Vagina (tissue), 2 donors: ENCODE data around the gene CDC27. TPM values are rescaled to one million over a fixed set of nuclear protein-coding genes. Genes with fewer than 3 reads are reported as not detected.

Experiments
- DNase-seq, 2 donors: peaks; one replicate each; pipeline ENCODE4 v3.0.0-alpha.2; 2017; ENCODE audit errors: extremely low spot score in 2 of 2
- H3K27ac ChIP-seq: fragments of 200-600 bp; sonication (generic); one replicate; pipeline ENCODE4 v1.5.1; 2019
- H3K27me3 ChIP-seq: fragments of 200-600 bp; sonication (generic); one replicate; pipeline ENCODE4 v1.5.1; 2019
- H3K36me3 ChIP-seq, 2 donors: fragments of 200-600 bp; sonication (generic); one replicate each; pipeline ENCODE4 v1.5.1; 2017 to 2019
- H3K4me1 ChIP-seq: fragments of 200-600 bp; sonication (generic); one replicate; pipeline ENCODE4 v1.5.1; 2019
- H3K4me3 ChIP-seq, 2 donors: fragments of 200-600 bp; sonication (generic); 1 replicate in 1 of 2; 2 replicates in 1 of 2; pipeline ENCODE4 v1.5.1; 2016 to 2019
- H3K9me3 ChIP-seq: fragments of 200-600 bp; sonication (generic); one replicate; pipeline ENCODE4 v1.5.1; 2019
- POLR2A ChIP-seq, 2 donors: fragments of 450-650 bp; IDR thresholded peaks; one replicate each; pipeline ENCODE4 v1.6.1; 2017; ENCODE audit warnings: antibody characterized with exemption in 2 of 2, mild to moderate bottlenecking in 2 of 2, moderate library complexity in 2 of 2
- POLR2AphosphoS5 ChIP-seq, 2 donors: sonication (generic); formaldehyde crosslinking; IDR thresholded peaks; one replicate each; pipeline ENCODE4 v1.9.0; 2017; ENCODE audit warnings: antibody characterized with exemption in 2 of 2, mild to moderate bottlenecking in 2 of 2, low read depth in 1 of 2; ENCODE audit not compliant: insufficient read depth in 1 of 2
- intact Hi-C: fragments of 100-400 bp; cut with DNase I; formaldehyde crosslinking; loops from one replicate; pipeline ENCODE4 v1.15.1; 2023
- total RNA-seq: library from RNA; depleted of rRNA; stranded (reverse); fragments of >200 nt; gene quantifications from one replicate; pipeline ENCODE4 v1.2.3, GENCODE V29; 2016
- TF ChIP-seq, protein P1 (sequence below), 3 experiments: fragments of 450-650 bp in 2 of 3; fragments of 200-600 bp in 1 of 3; sonication (generic) in 1 of 3; IDR thresholded peaks; one replicate each; pipeline ENCODE4 v1.5.1; 2017 to 2019; ENCODE audit warnings: antibody characterized with exemption in 3 of 3, mild to moderate bottlenecking in 2 of 3, moderate library complexity in 2 of 3

Gene CDC27
- total RNA-seq, 1 donor from 2014 or later = 91.1 TPM

DNA sequence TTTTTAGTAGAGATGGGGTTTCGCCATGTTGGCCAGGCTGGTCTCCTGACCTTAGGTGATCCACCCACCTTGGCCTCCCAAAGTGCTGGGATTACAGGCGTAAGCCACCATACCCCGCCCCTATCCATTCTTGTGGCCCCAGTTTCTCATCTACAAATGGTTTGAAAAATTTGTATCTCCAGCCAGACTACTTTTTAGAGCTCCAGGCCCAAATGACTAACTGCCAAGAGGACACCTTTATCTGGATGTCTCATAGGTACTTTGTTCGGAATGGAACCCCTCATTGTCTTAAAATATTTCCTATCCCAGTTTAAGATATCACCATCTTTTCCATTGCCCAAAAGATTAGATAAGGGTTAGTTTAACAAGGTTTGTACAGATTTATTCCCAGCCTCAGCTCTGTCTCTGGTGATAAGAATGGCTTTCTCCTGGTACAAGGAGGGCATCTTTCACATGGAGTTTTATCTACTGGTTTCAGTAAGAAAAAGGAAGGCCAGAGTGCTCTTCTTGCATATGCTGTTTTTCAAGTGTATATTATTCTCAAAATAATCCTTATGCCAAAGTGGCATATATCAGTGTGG is 4.9 kb upstream of the CDC27 start:
- Histone ChIP-seq H3K4me3 (no peak overlapping the region), H3K36me3 (no peaks in the 10 kb centered on the region), H3K27ac (no peak overlapping the region), H3K9me3 (no peaks in the 10 kb centered on the region), H3K4me1 (peaks cover 6% of the 10 kb centered on the region), H3K27me3 (no peaks in the 10 kb centered on the region)
- DNase-seq = no peak
- intact Hi-C loops = no loop called here
- TF ChIP-seq, protein P1, sequence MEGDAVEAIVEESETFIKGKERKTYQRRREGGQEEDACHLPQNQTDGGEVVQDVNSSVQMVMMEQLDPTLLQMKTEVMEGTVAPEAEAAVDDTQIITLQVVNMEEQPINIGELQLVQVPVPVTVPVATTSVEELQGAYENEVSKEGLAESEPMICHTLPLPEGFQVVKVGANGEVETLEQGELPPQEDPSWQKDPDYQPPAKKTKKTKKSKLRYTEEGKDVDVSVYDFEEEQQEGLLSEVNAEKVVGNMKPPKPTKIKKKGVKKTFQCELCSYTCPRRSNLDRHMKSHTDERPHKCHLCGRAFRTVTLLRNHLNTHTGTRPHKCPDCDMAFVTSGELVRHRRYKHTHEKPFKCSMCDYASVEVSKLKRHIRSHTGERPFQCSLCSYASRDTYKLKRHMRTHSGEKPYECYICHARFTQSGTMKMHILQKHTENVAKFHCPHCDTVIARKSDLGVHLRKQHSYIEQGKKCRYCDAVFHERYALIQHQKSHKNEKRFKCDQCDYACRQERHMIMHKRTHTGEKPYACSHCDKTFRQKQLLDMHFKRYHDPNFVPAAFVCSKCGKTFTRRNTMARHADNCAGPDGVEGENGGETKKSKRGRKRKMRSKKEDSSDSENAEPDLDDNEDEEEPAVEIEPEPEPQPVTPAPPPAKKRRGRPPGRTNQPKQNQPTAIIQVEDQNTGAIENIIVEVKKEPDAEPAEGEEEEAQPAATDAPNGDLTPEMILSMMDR (IDR thresholded peaks at IDR 0.05) = no peak
- TF ChIP-seq POLR2A (IDR thresholded peaks at IDR 0.05) (no peak), POLR2AphosphoS5 (IDR thresholded peaks at IDR 0.05; ENCODE audit: insufficient read depth in 1 of 2, low read depth in 1 of 2) (no peak)

DNA sequence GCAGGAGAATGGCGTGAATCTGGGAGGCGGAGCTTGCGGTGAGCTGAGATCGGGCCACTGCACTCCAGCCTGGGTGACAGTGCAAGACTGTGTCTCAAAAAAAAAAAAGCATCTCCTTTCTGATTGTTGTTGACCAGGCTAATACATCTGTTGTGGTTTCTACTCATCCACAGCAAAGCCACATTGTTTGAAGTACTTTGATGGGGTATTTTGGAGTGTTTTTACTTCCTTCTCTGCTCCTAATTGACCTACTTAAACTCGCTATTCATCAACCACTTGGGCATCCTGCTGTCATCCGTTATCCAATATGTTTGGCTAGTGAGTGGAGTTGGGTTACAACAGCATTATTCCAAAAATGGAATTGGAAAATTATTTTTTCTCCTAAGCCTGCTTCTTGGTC is 3.5 kb upstream of the CDC27 start:
- Histone ChIP-seq H3K27ac (no peak overlapping the region), H3K4me1 (peaks cover 15% of the 10 kb centered on the region), H3K36me3 (no peaks in the 10 kb centered on the region), H3K4me3 (no peak overlapping the region), H3K9me3 (no peaks in the 10 kb centered on the region), H3K27me3 (no peaks in the 10 kb centered on the region)
- intact Hi-C loops = no loop called here
- no peak for DNase-seq
- TF ChIP-seq POLR2A (IDR thresholded peaks at IDR 0.05) = no peak
- TF ChIP-seq POLR2AphosphoS5 (IDR thresholded peaks at IDR 0.05; ENCODE audit: insufficient read depth in 1 of 2, low read depth in 1 of 2) = no peak
- TF ChIP-seq, protein P1 (IDR thresholded peaks at IDR 0.05) = no peak

DNA sequence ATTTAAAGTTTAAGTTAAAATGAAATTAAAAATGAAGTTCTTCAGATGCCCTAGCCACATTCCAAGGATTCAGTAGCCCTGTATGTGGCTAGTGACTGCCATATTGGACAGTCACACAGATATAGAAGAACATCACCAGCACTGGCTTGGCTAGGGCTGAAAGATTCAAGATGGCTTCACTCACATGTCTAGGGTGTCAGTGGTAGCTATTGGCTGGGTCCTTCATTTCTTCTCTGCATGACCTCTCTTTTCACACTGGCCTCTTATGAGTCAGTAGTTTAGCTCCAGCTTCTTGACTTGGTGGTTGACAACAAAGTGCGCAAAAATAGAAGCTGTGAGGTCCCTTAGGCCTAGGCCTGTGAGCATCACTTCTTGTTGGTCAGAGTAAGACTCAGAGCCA is 1.7 kb upstream of the CDC27 start:
- no peak overlapping the region for H3K27ac ChIP-seq
- H3K4me3 ChIP-seq = no peak overlapping the region
- TF ChIP-seq POLR2AphosphoS5 (IDR thresholded peaks at IDR 0.05; ENCODE audit: insufficient read depth in 1 of 2, low read depth in 1 of 2) (no peak), POLR2A (IDR thresholded peaks at IDR 0.05) (no peak)
- TF ChIP-seq, protein P1 (IDR thresholded peaks at IDR 0.05) = no peak
- H3K27me3 ChIP-seq = no peaks in the 10 kb centered on the region
- H3K36me3 ChIP-seq = no peaks in the 10 kb centered on the region
- no peaks in the 10 kb centered on the region for H3K9me3 ChIP-seq
- DNase-seq = no peak
- peaks cover 32% of the 10 kb centered on the region for H3K4me1 ChIP-seq
- intact Hi-C loops = no loop called here

DNA sequence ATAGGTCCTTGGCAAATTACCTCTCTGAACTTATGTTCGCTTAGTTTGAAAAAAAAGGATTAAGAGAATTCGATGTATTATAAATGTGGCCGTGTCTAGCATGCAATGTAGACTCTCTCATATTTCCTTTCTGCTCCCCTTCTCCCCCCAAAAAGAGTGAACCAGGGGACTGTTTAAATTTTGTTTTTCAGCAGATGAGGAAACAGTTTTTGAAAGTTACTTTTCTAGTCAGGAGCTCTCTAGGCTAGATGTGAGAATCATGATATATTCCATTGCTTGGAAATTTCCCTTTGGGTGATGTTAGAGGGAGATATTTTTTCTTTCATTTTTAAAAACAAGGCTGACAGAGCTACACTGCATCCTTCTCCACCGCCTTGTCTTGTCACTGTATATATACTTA is 1.1 kb upstream of the CDC27 start:
- intact Hi-C loops = no loop called here
- H3K27me3 ChIP-seq = no peaks in the 10 kb centered on the region
- no peaks in the 10 kb centered on the region for H3K9me3 ChIP-seq
- TF ChIP-seq, protein P1 (IDR thresholded peaks at IDR 0.05) = no peak
- no peak for TF ChIP-seq POLR2AphosphoS5 (IDR thresholded peaks at IDR 0.05; ENCODE audit: insufficient read depth in 1 of 2, low read depth in 1 of 2)
- no peak for TF ChIP-seq POLR2A (IDR thresholded peaks at IDR 0.05)
- no peak overlapping the region for H3K27ac ChIP-seq
- H3K36me3 ChIP-seq = no peaks in the 10 kb centered on the region
- peak overlapping the region in 1 of 2 donors; percentile 76 for H3K4me3 ChIP-seq
- DNase-seq = no peak
- H3K4me1 ChIP-seq = peaks cover 37% of the 10 kb centered on the region

DNA sequence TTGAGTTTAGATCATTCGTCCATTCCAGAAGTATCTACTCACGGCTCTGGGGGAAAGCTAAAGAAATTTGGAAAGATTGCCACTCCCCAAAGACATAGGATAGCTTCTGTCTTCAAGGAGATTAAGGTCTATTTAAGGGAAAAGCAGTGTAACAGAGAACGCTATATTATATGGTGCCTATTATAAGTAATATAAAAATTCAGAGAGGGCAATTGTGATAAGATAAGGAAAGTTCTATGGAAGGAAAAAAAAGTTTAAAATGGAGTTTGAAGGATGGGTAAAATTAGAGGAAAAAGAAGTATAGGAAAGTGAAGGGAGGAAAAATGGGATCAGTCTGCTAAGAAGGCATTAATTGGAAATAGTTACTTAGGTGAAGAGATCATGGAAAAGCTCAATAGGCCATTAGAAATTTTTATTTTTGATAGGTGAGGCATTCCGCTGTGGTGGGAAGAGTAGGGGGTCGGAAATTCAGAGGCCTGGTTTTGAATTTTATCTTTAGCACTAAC is 690 bp upstream of the CDC27 start:
- peak overlapping the region; percentile 56 to 76 for H3K4me3 ChIP-seq

More for the DNA sequence above, 690 bp upstream of the CDC27 start:
- Histone ChIP-seq H3K9me3 (no peaks in the 10 kb centered on the region), H3K36me3 (no peaks in the 10 kb centered on the region), H3K27me3 (no peaks in the 10 kb centered on the region), H3K27ac (peak overlapping the region; percentile 97), H3K4me1 (peaks cover 42% of the 10 kb centered on the region)
- DNase-seq = no peak
- intact Hi-C loops = no loop called here
- TF ChIP-seq, protein P1 (IDR thresholded peaks at IDR 0.05) = no peak
- TF ChIP-seq POLR2AphosphoS5 (IDR thresholded peaks at IDR 0.05; ENCODE audit: insufficient read depth in 1 of 2, low read depth in 1 of 2) = no peak
- TF ChIP-seq POLR2A (IDR thresholded peaks at IDR 0.05) = no peak
